GM12878 (cell line): ENCODE results near the gene FRAS1. TPM values are rescaled to one million over a fixed set of nuclear protein-coding genes. Genes with fewer than 3 reads are reported as not detected.

Experiments used
- ATAC-seq: fragments of 200-7000 bp; cut with Tn5 transposase; 3 replicates; pipeline ENCODE4 v1.9.1; 2020; ENCODE audit warnings: mild to moderate bottlenecking, moderate library complexity
- BruUV-seq: library from RNA; stranded (reverse); fragments of 400-500 nt; replicated peaks from 2 replicates; lab custom pipeline; 2021; lab: Mats Ljungman, UMichigan
- CTCF ChIA-PET: fragments of 300-600 bp; sonication (Branson Sonifier 250); formaldehyde crosslinking; extraction: SDS; loops from one replicate; lab custom pipeline; 2021; ENCODE audit warnings: inconsistent platforms; lab: Yijun Ruan, JAX
- POLR2A ChIA-PET: fragments of 350-600 bp; formaldehyde crosslinking; extraction: SDS; loops from one replicate; lab custom pipeline; 2021; ENCODE audit warnings: inconsistent platforms; lab: Charles Lee
- RAD21 ChIA-PET: fragments of 300-600 bp; sonication (Branson Sonifier 250); formaldehyde crosslinking; loops from one replicate; lab custom pipeline; 2023; ENCODE audit warnings: antibody characterized with exemption; ENCODE audit not compliant: unreplicated experiment; lab: Charles Lee
- SMC1A ChIA-PET: fragments of 300-600 bp; sonication (Branson Sonifier 250); formaldehyde crosslinking; loops from one replicate; lab custom pipeline; 2023; ENCODE audit not compliant: unreplicated experiment, uncharacterized antibody; lab: Charles Lee
- DNase-seq: peaks from one replicate; pipeline ENCODE4 v3.0.0-alpha.2; 2011; ENCODE audit warnings: low read depth, low spot score
- FAIRE-seq: peaks from 3 replicates; lab custom pipeline; 2011; peaks lifted over from hg19 to GRCh38; lab: Jason Lieb, UNC
- H2AFZ ChIP-seq: 2 replicates; pipeline ENCODE4 v1.6.0; 2011; ENCODE audit warnings: low read depth, low read length, control low read depth; ENCODE audit not compliant: control insufficient read depth
- H3K27ac ChIP-seq: 2 replicates; pipeline ENCODE4 v1.5.1; 2011; ENCODE audit warnings: control low read depth; ENCODE audit not compliant: control insufficient read depth, insufficient read depth
- H3K27me3 ChIP-seq, 2 experiments: replicated peaks in 1 of 2; 2 replicates each; pipeline versions ENCODE4 v1.6.0 to v1.6.1; 2011; ENCODE audit warnings: low read length in 1 of 2; ENCODE audit not compliant: control insufficient read depth in 2 of 2, insufficient read depth in 2 of 2
- H3K36me3 ChIP-seq, 2 experiments: 2 replicates each; pipeline ENCODE4 v1.5.1; 2011; ENCODE audit warnings: low read length in 1 of 2; ENCODE audit not compliant: control insufficient read depth in 2 of 2, insufficient read depth in 2 of 2
- H3K4me1 ChIP-seq: 2 replicates; pipeline ENCODE4 v1.6.1; 2011; ENCODE audit warnings: mild to moderate bottlenecking, low read length, moderate library complexity, mixed read lengths; ENCODE audit not compliant: control insufficient read depth, insufficient read depth
- H3K4me2 ChIP-seq: 2 replicates; pipeline ENCODE4 v1.6.0; 2011; ENCODE audit warnings: control low read depth; ENCODE audit not compliant: control insufficient read depth, insufficient read depth
- H3K4me3 ChIP-seq: fragments of 200-600 bp; sonication (generic); 2 replicates; pipeline ENCODE4 v1.5.1; 2016
- H3K79me2 ChIP-seq: 2 replicates; pipeline ENCODE4 v1.6.0; 2011; ENCODE audit warnings: low read length; ENCODE audit not compliant: control insufficient read depth, insufficient read depth
- H3K9ac ChIP-seq: 2 replicates; pipeline ENCODE4 v1.8.0; 2011; ENCODE audit warnings: low read length, control low read depth, mixed read lengths; ENCODE audit not compliant: control insufficient read depth, insufficient read depth
- H3K9me3 ChIP-seq: replicated peaks from 3 replicates; pipeline ENCODE4 v1.5.1; 2011; ENCODE audit warnings: mild to moderate bottlenecking, low read length; ENCODE audit not compliant: control insufficient read depth, insufficient read depth
- H4K20me1 ChIP-seq: 2 replicates; pipeline ENCODE4 v1.6.0; 2011; ENCODE audit not compliant: control insufficient read depth, insufficient read depth
- BHLHE40 ChIP-seq, 2 experiments: fragments of 450-650 bp in 1 of 2; IDR thresholded peaks; 2 replicates each; pipeline ENCODE4 v1.6.1; 2011 to 2017; ENCODE audit warnings: low read depth in 2 of 2, borderline replicate concordance in 1 of 2, improper control_type of control experiment in 1 of 2, low read length in 1 of 2, mild to moderate bottlenecking in 1 of 2
- BMI1 ChIP-seq: fragments of 450-650 bp; IDR thresholded peaks from 2 replicates; pipeline ENCODE4 v1.6.1; 2016; ENCODE audit warnings: mild to moderate bottlenecking, moderate library complexity, borderline replicate concordance
- CHD4 ChIP-seq: fragments of 200-600 bp; sonication (generic); IDR thresholded peaks from 2 replicates; pipeline ENCODE4 v1.6.1; 2016; ENCODE audit warnings: mild to moderate bottlenecking
- NFYB ChIP-seq: IDR thresholded peaks from 2 replicates; pipeline ENCODE4 v1.6.1; 2011; ENCODE audit warnings: low read depth, mild to moderate bottlenecking, low read length, improper control_type of control experiment, moderate library complexity; ENCODE audit not compliant: insufficient read depth
- SIN3A ChIP-seq: IDR thresholded peaks from 2 replicates; pipeline ENCODE4 v1.6.1; 2012; ENCODE audit warnings: low read depth, low read length, improper control_type of control experiment
- SREBF1 ChIP-seq: IDR thresholded peaks from 2 replicates; pipeline ENCODE4 v1.6.1; 2012; ENCODE audit warnings: mild to moderate bottlenecking, low read length
- TCF3 ChIP-seq: IDR thresholded peaks from 2 replicates; pipeline ENCODE4 v1.6.1; 2012; ENCODE audit warnings: low read depth, mild to moderate bottlenecking, low read length, borderline replicate concordance; ENCODE audit not compliant: insufficient read depth
- TCF7 ChIP-seq: IDR thresholded peaks from 2 replicates; pipeline ENCODE4 v1.6.1; 2014; ENCODE audit warnings: antibody characterized with exemption, borderline replicate concordance
- WGBS: methylation state at CpG from one replicate; pipeline ENCODE4 v1.1.6; 2016; ENCODE audit warnings: low lambda C conversion rate; ENCODE audit not compliant: insufficient replicate concordance, insufficient coverage; ENCODE audit errors: missing lambda C conversion rate; 5-methylcytosine and 5-hydroxymethylcytosine counted together
- in situ Hi-C: fragments of 300-500 bp; cut with MboI; formaldehyde crosslinking; loops from 9 replicates; pipeline ENCODE4 v1.14.3; 2018; ENCODE audit warnings: mixed read lengths
- intact Hi-C: fragments of 100-400 bp; cut with micrococcal nuclease; formaldehyde crosslinking; loops from one replicate; pipeline ENCODE4 v1.14.2; 2022; ENCODE audit not compliant: unreplicated experiment
- polyA plus RNA-seq, 11 experiments: library from polyadenylated mRNA; depleted of rRNA in 4 of 11; unstranded in 6 of 11; stranded (reverse) in 5 of 11; fragments of >200 nt; fragmentation: Nextera tagmentation in 4 of 11; fragmentation: Illumina TruSeq in 1 of 11; extraction: Ambion mirVana in 4 of 11; extraction: Trizol in 1 of 11; gene quantifications; 1 replicate in 1 of 11; 2 replicates in 10 of 11; pipeline versions ENCODE4 v1.2.1 to v1.2.3, GENCODE V29; 2011 to 2016; ENCODE audit warnings: inconsistent platforms in 2 of 11, missing spikeins in 2 of 11, low read depth in 1 of 11
- total RNA-seq, 4 experiments: library from RNA; depleted of rRNA in 3 of 4; stranded (reverse); fragments of >200 nt in 3 of 4; fragmentation: Illumina TruSeq in 1 of 4; extraction: Trizol in 1 of 4; gene quantifications; 2 replicates each; pipeline versions ENCODE4 v1.2.1 to v1.2.3, GENCODE V29; 2013 to 2021
- TF ChIP-seq, protein P1 (sequence below): IDR thresholded peaks from 2 replicates; pipeline ENCODE4 v1.6.1; 2011; ENCODE audit warnings: mild to moderate bottlenecking, low read depth, low read length, moderate library complexity; ENCODE audit not compliant: insufficient replicate concordance
- TF ChIP-seq, protein P2 (sequence below): fragments of 450-650 bp; IDR thresholded peaks from 2 replicates; pipeline ENCODE4 v1.6.1; 2017; ENCODE audit warnings: mild to moderate bottlenecking
- TF ChIP-seq, protein P3 (sequence below): IDR thresholded peaks from 2 replicates; pipeline ENCODE4 v1.6.1; 2011; ENCODE audit warnings: low read depth, mild to moderate bottlenecking, low read length, moderate library complexity, borderline replicate concordance; ENCODE audit errors: extremely low read depth

The FRAS1 gene
- total and polyA plus RNA-seq, 10 of the 15 experiments (the other 5 are each of a cell fraction or from before 2014, with no cell fraction given): 0.08 to 11.7 (median 0.20) TPM

DNA sequence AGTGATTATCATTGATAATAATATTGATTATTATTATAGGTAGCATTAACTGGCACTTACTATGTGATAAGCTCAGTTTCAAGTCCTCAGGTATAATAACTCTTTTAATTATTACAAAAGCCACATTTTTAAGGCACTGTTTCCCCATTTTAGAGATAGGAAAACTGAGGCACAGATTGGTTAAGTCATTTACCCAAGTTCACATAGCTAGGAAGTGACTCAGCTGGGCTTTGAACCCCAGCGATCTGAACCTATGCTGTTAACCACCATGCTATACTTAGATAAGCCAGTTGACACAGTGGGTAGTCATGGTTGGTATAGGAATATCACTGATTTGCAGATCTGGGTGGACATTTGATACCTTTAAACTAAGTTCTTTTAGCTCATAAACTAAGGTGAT, 110.4 kb downstream of the FRAS1 start:
- BruUV-seq: no TSS peak
- H3K36me3 ChIP-seq: no peaks in the 10 kb centered on the region
- no peak overlapping the region for H3K9ac ChIP-seq
- DNase-seq (no peak), ATAC-seq (peak; percentile 49; the same call in 2 of the 3 replicates), FAIRE-seq (no peak)
- ChIA-PET RAD21 (interaction anchor here (0.5 to 2.3 kb wide), 16 partner anchors 12 to 588 kb away, joined by 3 to 14 read pairs (median 4); partner anchors contain the start of gene FRAS1), POLR2A (interaction anchor here (1.4 to 2.0 kb wide), 2 partner anchors 19 to 20 kb away, joined by 3 to 9 read pairs; no protein-coding TSS in a partner anchor)
- no peak overlapping the region for H3K27ac ChIP-seq
- no peaks in the 10 kb centered on the region for H3K79me2 ChIP-seq
- 0% methylated on average over 1 of the region's 1 CpG for WGBS
- TF ChIP-seq BHLHE40 (IDR thresholded peaks at IDR 0.05; ENCODE audit: borderline replicate concordance in 1 of 2, low read depth in 2 of 2, low read length in 1 of 2) (no peak), SIN3A (no peak), TCF7 (no peak), CHD4 (no peak), BMI1 (no peak), SREBF1 (no peak), TCF3 (no peak), NFYB (no peak)
- TF ChIP-seq, protein P1, sequence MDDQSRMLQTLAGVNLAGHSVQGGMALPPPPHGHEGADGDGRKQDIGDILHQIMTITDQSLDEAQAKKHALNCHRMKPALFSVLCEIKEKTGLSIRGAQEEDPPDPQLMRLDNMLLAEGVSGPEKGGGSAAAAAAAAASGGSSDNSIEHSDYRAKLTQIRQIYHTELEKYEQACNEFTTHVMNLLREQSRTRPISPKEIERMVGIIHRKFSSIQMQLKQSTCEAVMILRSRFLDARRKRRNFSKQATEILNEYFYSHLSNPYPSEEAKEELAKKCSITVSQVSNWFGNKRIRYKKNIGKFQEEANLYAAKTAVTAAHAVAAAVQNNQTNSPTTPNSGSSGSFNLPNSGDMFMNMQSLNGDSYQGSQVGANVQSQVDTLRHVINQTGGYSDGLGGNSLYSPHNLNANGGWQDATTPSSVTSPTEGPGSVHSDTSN: no peak
- TF ChIP-seq, protein P2, sequence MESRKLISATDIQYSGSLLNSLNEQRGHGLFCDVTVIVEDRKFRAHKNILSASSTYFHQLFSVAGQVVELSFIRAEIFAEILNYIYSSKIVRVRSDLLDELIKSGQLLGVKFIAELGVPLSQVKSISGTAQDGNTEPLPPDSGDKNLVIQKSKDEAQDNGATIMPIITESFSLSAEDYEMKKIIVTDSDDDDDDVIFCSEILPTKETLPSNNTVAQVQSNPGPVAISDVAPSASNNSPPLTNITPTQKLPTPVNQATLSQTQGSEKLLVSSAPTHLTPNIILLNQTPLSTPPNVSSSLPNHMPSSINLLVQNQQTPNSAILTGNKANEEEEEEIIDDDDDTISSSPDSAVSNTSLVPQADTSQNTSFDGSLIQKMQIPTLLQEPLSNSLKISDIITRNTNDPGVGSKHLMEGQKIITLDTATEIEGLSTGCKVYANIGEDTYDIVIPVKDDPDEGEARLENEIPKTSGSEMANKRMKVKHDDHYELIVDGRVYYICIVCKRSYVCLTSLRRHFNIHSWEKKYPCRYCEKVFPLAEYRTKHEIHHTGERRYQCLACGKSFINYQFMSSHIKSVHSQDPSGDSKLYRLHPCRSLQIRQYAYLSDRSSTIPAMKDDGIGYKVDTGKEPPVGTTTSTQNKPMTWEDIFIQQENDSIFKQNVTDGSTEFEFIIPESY: no peak
- TF ChIP-seq, protein P3, sequence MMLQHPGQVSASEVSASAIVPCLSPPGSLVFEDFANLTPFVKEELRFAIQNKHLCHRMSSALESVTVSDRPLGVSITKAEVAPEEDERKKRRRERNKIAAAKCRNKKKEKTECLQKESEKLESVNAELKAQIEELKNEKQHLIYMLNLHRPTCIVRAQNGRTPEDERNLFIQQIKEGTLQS: no peak
- TF ChIP-seq, all 136 proteins: peak for 0
- no peak overlapping the region for H3K4me3 ChIP-seq
- CTCF ChIA-PET: interaction anchor here (0.7 to 1.8 kb wide), 12 partner anchors 9 to 304 kb away, joined by 3 to 6 read pairs (median 4); no protein-coding TSS in a partner anchor
- H3K27me3 ChIP-seq: no peaks in the 10 kb centered on the region
- intact Hi-C loops (no loop called here), in situ Hi-C loops (no loop called here)
- no peaks in the 10 kb centered on the region for H3K4me1 ChIP-seq
- H3K4me2 ChIP-seq: no peak overlapping the region
- H2AFZ ChIP-seq: no peak overlapping the region
- no peaks in the 10 kb centered on the region for H3K9me3 ChIP-seq
- H4K20me1 ChIP-seq: no peaks in the 10 kb centered on the region
- SMC1A ChIA-PET: interaction anchor here (0.6 to 6.3 kb wide), 15 partner anchors 10 to 365 kb away, joined by 3 to 76 read pairs (median 4); partner anchors contain the start of gene FRAS1
